Gastroesophageal sphincter (tissue), 3 donors: ENCODE data around the gene LGR5.

Experiments used
- CTCF ChIP-seq, 4 experiments: fragments of 200-600 bp in 2 of 4; fragments of 450-650 bp in 2 of 4; sonication (generic) in 1 of 4; IDR thresholded peaks; one replicate each; pipeline ENCODE4 v1.5.1; 2017 to 2019; ENCODE audit warnings: antibody characterized with exemption in 4 of 4, mild to moderate bottlenecking in 2 of 4, moderate library complexity in 2 of 4
- POLR2A ChIP-seq, 2 donors: fragments of 450-650 bp; IDR thresholded peaks; one replicate each; pipeline ENCODE4 v1.6.1; 2017; ENCODE audit warnings: antibody characterized with exemption in 2 of 2, mild to moderate bottlenecking in 2 of 2, moderate library complexity in 1 of 2

GRCh38 chr12:71581206-71581605, 141.6 kb downstream of the LGR5 start:
- TF ChIP-seq POLR2A (IDR thresholded peaks at IDR 0.05) (no peak), CTCF (IDR thresholded peaks at IDR 0.05) (no peak)
